H9 (cell line): ENCODE data around the gene TRAF6. TPM values are rescaled to one million over a fixed set of nuclear protein-coding genes. Genes with fewer than 3 reads are reported as not detected.

Experiments used
- DNase-seq: peaks from one replicate; pipeline ENCODE4 v3.0.0-alpha.2; 2017
- H2AFZ ChIP-seq: one replicate; pipeline ENCODE4 v1.6.1; 2013; ENCODE audit warnings: mild to moderate bottlenecking, low read length, control low read depth, moderate library complexity
- H2AK5ac ChIP-seq: 2 replicates; pipeline ENCODE4 v1.6.1; 2013; ENCODE audit warnings: low read length, control low read depth, mixed read lengths; ENCODE audit not compliant: insufficient read length
- H2BK120ac ChIP-seq: one replicate; pipeline ENCODE4 v1.6.1; 2013; ENCODE audit warnings: low read depth, mild to moderate bottlenecking, low read length, control low read depth, inconsistent platforms; ENCODE audit not compliant: poor library complexity, severe bottlenecking
- H2BK12ac ChIP-seq: 2 replicates; pipeline ENCODE4 v1.6.1; 2013; ENCODE audit warnings: low read length, control low read depth, mixed read lengths, low read depth; ENCODE audit not compliant: insufficient read length
- H2BK15ac ChIP-seq: 2 replicates; pipeline ENCODE4 v1.6.1; 2013; ENCODE audit warnings: low read depth, low read length, control low read depth
- H2BK20ac ChIP-seq: one replicate; pipeline ENCODE4 v1.6.1; 2013; ENCODE audit warnings: low read depth, mild to moderate bottlenecking, low read length, control low read depth, inconsistent platforms; ENCODE audit not compliant: poor library complexity, severe bottlenecking
- H2BK5ac ChIP-seq: 2 replicates; pipeline ENCODE4 v1.6.1; 2013; ENCODE audit warnings: low read length, control low read depth, mixed read lengths; ENCODE audit not compliant: insufficient read length
- H3K14ac ChIP-seq: 2 replicates; pipeline ENCODE4 v1.6.1; 2013; ENCODE audit warnings: low read length, control low read depth; ENCODE audit not compliant: insufficient read depth
- H3K18ac ChIP-seq: 2 replicates; pipeline ENCODE4 v1.6.1; 2013; ENCODE audit warnings: low read depth, mild to moderate bottlenecking, mixed read lengths, low read length, control low read depth; ENCODE audit not compliant: insufficient read length
- H3K23ac ChIP-seq: 2 replicates; pipeline ENCODE4 v1.6.1; 2013; ENCODE audit warnings: low read length, control low read depth, mixed read lengths, low read depth; ENCODE audit not compliant: insufficient read length
- H3K23me2 ChIP-seq: 2 replicates; pipeline ENCODE4 v1.6.1; 2013; ENCODE audit warnings: low read depth, mild to moderate bottlenecking, mixed read lengths, low read length, control low read depth; ENCODE audit not compliant: insufficient read length, poor library complexity, severe bottlenecking
- H3K27ac ChIP-seq: 2 replicates; pipeline ENCODE4 v1.5.1; 2013; ENCODE audit warnings: low read length, control low read depth, mixed read lengths, low read depth; ENCODE audit not compliant: insufficient read length
- H3K27me3 ChIP-seq: 2 replicates; pipeline ENCODE4 v1.6.1; 2013; ENCODE audit warnings: low read length, control low read depth, inconsistent platforms; ENCODE audit not compliant: insufficient read depth
- H3K4ac ChIP-seq: 2 replicates; pipeline ENCODE4 v1.6.1; 2013; ENCODE audit warnings: low read depth, mild to moderate bottlenecking, control low read depth, inconsistent platforms, low read length, moderate library complexity
- H3K4me1 ChIP-seq: 2 replicates; pipeline ENCODE4 v1.6.1; 2013; ENCODE audit warnings: low read length, control low read depth, inconsistent platforms; ENCODE audit not compliant: insufficient read depth
- H3K4me2 ChIP-seq: 2 replicates; pipeline ENCODE4 v1.6.1; 2013; ENCODE audit warnings: low read length, control low read depth, mixed read lengths; ENCODE audit not compliant: insufficient read length, insufficient read depth
- H3K56ac ChIP-seq: 2 replicates; pipeline ENCODE4 v1.6.1; 2013; ENCODE audit warnings: low read depth, mild to moderate bottlenecking, mixed read lengths, low read length, control low read depth; ENCODE audit not compliant: insufficient read length
- H3K79me1 ChIP-seq: 2 replicates; pipeline ENCODE4 v1.6.1; 2013; ENCODE audit warnings: low read depth, mild to moderate bottlenecking, moderate library complexity, low read length, control low read depth, inconsistent platforms; ENCODE audit not compliant: insufficient read depth, poor library complexity, severe bottlenecking
- H3K79me2 ChIP-seq: 2 replicates; pipeline ENCODE4 v1.6.1; 2013; ENCODE audit warnings: low read length, control low read depth, inconsistent platforms; ENCODE audit not compliant: insufficient read depth
- H3K9ac ChIP-seq: 2 replicates; pipeline ENCODE4 v1.6.1; 2013; ENCODE audit warnings: low read length, control low read depth, mixed read lengths; ENCODE audit not compliant: insufficient read length; ENCODE audit errors: extremely low read depth
- H3K9me3 ChIP-seq: one replicate; pipeline ENCODE4 v1.6.1; 2013; ENCODE audit warnings: low read depth, low read length, inconsistent platforms; ENCODE audit not compliant: control insufficient read depth
- H3T11ph ChIP-seq: one replicate; pipeline ENCODE4 v1.6.1; 2013; ENCODE audit warnings: mild to moderate bottlenecking, low read length, control low read depth, inconsistent platforms
- H4K20me1 ChIP-seq: one replicate; pipeline ENCODE4 v1.6.1; 2013; ENCODE audit not compliant: control insufficient read depth, insufficient read length, insufficient read depth
- H4K5ac ChIP-seq: 2 replicates; pipeline ENCODE4 v1.6.1; 2013; ENCODE audit warnings: low read depth, mild to moderate bottlenecking, mixed read lengths, low read length, control low read depth; ENCODE audit not compliant: insufficient read length
- H4K8ac ChIP-seq: replicated peaks from 2 replicates; pipeline ENCODE4 v1.6.1; 2013; ENCODE audit warnings: low read length, control low read depth, mixed read lengths, low read depth; ENCODE audit not compliant: insufficient read length
- H4K91ac ChIP-seq: 2 replicates; pipeline ENCODE4 v1.6.1; 2013; ENCODE audit warnings: low read depth, mild to moderate bottlenecking, moderate library complexity, mixed read lengths, low read length, control low read depth; ENCODE audit not compliant: insufficient read length
- H3K27ac Mint-ChIP-seq, 3 experiments: 2 replicates in 2 of 3; 3 replicates in 1 of 3; pipeline ENCODE4 v1.8.0; 2020 to 2021; ENCODE audit warnings: mixed read lengths in 3 of 3, mild to moderate bottlenecking in 1 of 3, moderate library complexity in 1 of 3
- H3K27me3 Mint-ChIP-seq: 2 replicates; pipeline ENCODE4 v1.8.0; 2021; ENCODE audit warnings: low read depth, mild to moderate bottlenecking, moderate library complexity, mixed read lengths
- H3K36me3 Mint-ChIP-seq, 3 experiments: 2 replicates in 2 of 3; 3 replicates in 1 of 3; pipeline ENCODE4 v1.8.0; 2020 to 2021; ENCODE audit warnings: low read depth in 3 of 3, mixed read lengths in 3 of 3; ENCODE audit not compliant: insufficient read depth in 1 of 3
- H3K4me1 Mint-ChIP-seq, 2 experiments: 2 replicates each; pipeline ENCODE4 v1.8.0; 2020; ENCODE audit warnings: mixed read lengths in 2 of 2
- H3K4me3 Mint-ChIP-seq, 2 experiments: 2 replicates in 1 of 2; 3 replicates in 1 of 2; pipeline ENCODE4 v1.8.0; 2020 to 2021; ENCODE audit warnings: mild to moderate bottlenecking in 2 of 2, mixed read lengths in 2 of 2, moderate library complexity in 1 of 2
- H3K9me3 Mint-ChIP-seq, 2 experiments: 2 replicates in 1 of 2; 3 replicates in 1 of 2; pipeline ENCODE4 v1.8.0; 2020; ENCODE audit warnings: mild to moderate bottlenecking in 2 of 2, mixed read lengths in 2 of 2, moderate library complexity in 1 of 2
- CTCF ChIP-seq: fragments of 200-600 bp; sonication (generic); conservative IDR thresholded peaks from 3 replicates; pipeline ENCODE4 v1.8.0; 2021; ENCODE audit warnings: antibody characterized with exemption, mild to moderate bottlenecking
- WGBS: extraction: QIAGEN DNeasy Blood & Tissue Kit; methylation state at CpG from one replicate; pipeline ENCODE4 v1.1.7; 2013; ENCODE audit warnings: missing lambda C conversion rate, low lambda C conversion rate, mixed read lengths; ENCODE audit not compliant: insufficient read length; ENCODE audit errors: extremely low coverage; 5-methylcytosine and 5-hydroxymethylcytosine counted together
- total RNA-seq: library from RNA; stranded (reverse); gene quantifications from 2 replicates; pipeline ENCODE4 v1.2.1, GENCODE V29; 2021

Gene TRAF6
- total RNA-seq, 1 experiment from 2014 or later: 9.9 TPM

- Histone ChIP-seq H3K79me2 (no peaks in the 10 kb centered on the region), H4K91ac (no peak overlapping the region), H2AK5ac (no peak overlapping the region), H3K18ac (no peak overlapping the region), H2BK12ac (no peak overlapping the region), H4K8ac (no peak overlapping the region), H2BK20ac (no peak overlapping the region), H2AFZ (no peak overlapping the region), H4K20me1 (no peaks in the 10 kb centered on the region), H2BK120ac (no peak overlapping the region), H2BK5ac (no peak overlapping the region), H3K27ac (no peak overlapping the region), H3K4me1 (no peaks in the 10 kb centered on the region), H2BK15ac (no peak overlapping the region), H3T11ph (no peak overlapping the region), H3K79me1 (no peaks in the 10 kb centered on the region), H3K9ac (no peak overlapping the region), H3K23ac (no peak overlapping the region), H3K4ac (no peak overlapping the region), H3K14ac (no peak overlapping the region), H4K5ac (no peak overlapping the region), H3K23me2 (no peaks in the 10 kb centered on the region), H3K9me3 (no peaks in the 10 kb centered on the region), H3K4me2 (no peak overlapping the region), H3K27me3 (no peaks in the 10 kb centered on the region), H3K56ac (no peak overlapping the region)
- TF ChIP-seq CTCF: no peak
- H3K4me1 Mint-ChIP-seq: peaks cover 6 to 13% of the 10 kb centered on the region in 2 experiments
- H3K27me3 Mint-ChIP-seq: no peaks in the 10 kb centered on the region; the same call in 1 of the 2 replicates
- no peaks in the 10 kb centered on the region; a peak in 1 of 5 replicates for H3K9me3 Mint-ChIP-seq
- DNase-seq: no peak
- no CpG with 5 or more reads among the region's 7 CpGs for WGBS
- peaks cover 0 to 5% (median 0%) of the 10 kb centered on the region in 3 experiments; a peak in 3 of 7 replicates for H3K36me3 Mint-ChIP-seq
- H3K27ac Mint-ChIP-seq: no peak overlapping the region
- H3K4me3 Mint-ChIP-seq: no peak overlapping the region
Measured at GRCh38 chr11:36446135-36446534, 63.9 kb downstream of the TRAF6 start.
